AG09309 (cell line): ENCODE measurements around the gene IFITM1.

Source experiments
- DNase-seq: peaks from one replicate; pipeline ENCODE4 v3.0.0-alpha.2; 2010; ENCODE audit warnings: low read depth
- H3K4me3 ChIP-seq: 2 replicates; pipeline ENCODE4 v1.5.1; 2011; ENCODE audit warnings: mild to moderate bottlenecking, low read depth, low read length, moderate library complexity; ENCODE audit not compliant: control insufficient read depth
- CTCF ChIP-seq: IDR thresholded peaks from 2 replicates; pipeline ENCODE4 v1.5.1; 2011; ENCODE audit warnings: mild to moderate bottlenecking, low read depth, low read length, inconsistent platforms; ENCODE audit not compliant: insufficient read depth, control insufficient read depth; ENCODE audit errors: missing control alignments

Gene IFITM1

GRCh38 chr11:334264-334994 is 20.6 kb downstream of the IFITM1 start:
- no peak for DNase-seq
- TF ChIP-seq CTCF: no peak
- no peak overlapping the region for H3K4me3 ChIP-seq

- no peak for TF ChIP-seq CTCF
- H3K4me3 ChIP-seq: no peak overlapping the region
- no peak for DNase-seq
Measured at GRCh38 chr11:335779-336658, 22.2 kb downstream of the IFITM1 start.

- H3K4me3 ChIP-seq: no peak overlapping the region
- DNase-seq: no peak
- TF ChIP-seq CTCF: no peak
Measured at GRCh38 chr11:336659-337198, 22.9 kb downstream of the IFITM1 start.

GRCh38 chr11:337711-338110 is 23.9 kb downstream of the IFITM1 start:
- TF ChIP-seq CTCF: no peak
- H3K4me3 ChIP-seq: no peak overlapping the region
- DNase-seq: no peak

- TF ChIP-seq CTCF: no peak
- H3K4me3 ChIP-seq: no peak overlapping the region
- DNase-seq: no peak
Measured at GRCh38 chr11:339963-340362, 26.1 kb downstream of the IFITM1 start.

- no peak overlapping the region for H3K4me3 ChIP-seq
- TF ChIP-seq CTCF: no peak
- DNase-seq: no peak
Measured at GRCh38 chr11:340539-341512, 27.0 kb downstream of the IFITM1 start.
